ENCODE data around the gene MEOX1.

DNA sequence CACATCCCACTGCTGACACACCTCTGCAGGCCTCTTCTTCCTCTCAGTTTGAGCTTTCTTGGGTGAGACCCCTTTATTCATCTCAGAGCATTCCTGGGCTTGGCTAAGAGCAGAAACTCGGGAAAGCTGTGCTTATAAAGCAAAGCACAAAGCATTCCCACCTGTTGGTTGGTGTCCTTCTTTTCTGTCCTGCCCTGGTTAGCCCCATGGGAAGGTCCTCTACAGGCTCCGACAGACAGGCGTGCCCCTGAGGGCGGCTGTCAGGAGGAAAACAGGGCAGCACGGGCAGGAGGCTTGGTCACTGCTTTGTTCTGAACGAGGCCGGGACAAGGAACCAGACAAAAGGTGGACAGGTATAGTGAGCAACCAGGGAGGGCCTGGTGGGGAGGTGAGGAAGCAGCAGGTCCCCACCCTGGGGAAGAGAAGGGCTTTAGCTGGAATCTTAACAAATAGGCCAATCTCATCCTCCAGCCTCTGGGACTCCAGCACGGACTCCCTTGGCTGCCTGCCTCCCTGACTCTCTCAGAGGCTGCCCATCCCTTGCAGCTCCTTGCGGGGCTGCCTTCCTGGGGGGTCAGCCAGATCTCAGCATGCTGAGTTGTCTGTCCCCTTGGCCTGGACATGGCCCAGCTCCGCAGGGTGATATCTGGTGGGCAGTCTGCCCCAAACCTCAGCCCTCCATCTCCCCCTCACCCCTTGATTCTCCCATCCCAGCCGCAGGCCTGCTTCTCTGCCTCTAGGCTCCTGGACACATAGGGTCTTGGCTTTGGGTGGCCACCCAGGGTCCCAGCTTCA, 1.7 kb downstream of the MEOX1 start:
- TF ChIP-seq, protein P1, sequence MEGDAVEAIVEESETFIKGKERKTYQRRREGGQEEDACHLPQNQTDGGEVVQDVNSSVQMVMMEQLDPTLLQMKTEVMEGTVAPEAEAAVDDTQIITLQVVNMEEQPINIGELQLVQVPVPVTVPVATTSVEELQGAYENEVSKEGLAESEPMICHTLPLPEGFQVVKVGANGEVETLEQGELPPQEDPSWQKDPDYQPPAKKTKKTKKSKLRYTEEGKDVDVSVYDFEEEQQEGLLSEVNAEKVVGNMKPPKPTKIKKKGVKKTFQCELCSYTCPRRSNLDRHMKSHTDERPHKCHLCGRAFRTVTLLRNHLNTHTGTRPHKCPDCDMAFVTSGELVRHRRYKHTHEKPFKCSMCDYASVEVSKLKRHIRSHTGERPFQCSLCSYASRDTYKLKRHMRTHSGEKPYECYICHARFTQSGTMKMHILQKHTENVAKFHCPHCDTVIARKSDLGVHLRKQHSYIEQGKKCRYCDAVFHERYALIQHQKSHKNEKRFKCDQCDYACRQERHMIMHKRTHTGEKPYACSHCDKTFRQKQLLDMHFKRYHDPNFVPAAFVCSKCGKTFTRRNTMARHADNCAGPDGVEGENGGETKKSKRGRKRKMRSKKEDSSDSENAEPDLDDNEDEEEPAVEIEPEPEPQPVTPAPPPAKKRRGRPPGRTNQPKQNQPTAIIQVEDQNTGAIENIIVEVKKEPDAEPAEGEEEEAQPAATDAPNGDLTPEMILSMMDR (IDR thresholded peaks at IDR 0.05) = no peak
- TF ChIP-seq POLR2AphosphoS5 (IDR thresholded peaks at IDR 0.05) = no peak
